Natural killer cell treated with Interleukin-12 subunit alpha and Interleukin-12 subunit beta and Interleukin-15 and Interleukin-18, amount 100 ng/mL, for 72 hours (primary cell): Measurements from ENCODE around the gene SH3GL2. TPM values are rescaled to one million over a fixed set of nuclear protein-coding genes. Genes with fewer than 3 reads are reported as not detected.

ENCODE experiments used
- ATAC-seq, 2 donors: fragments of 150-1000 bp; cut with Tn5 transposase in 1 of 2; sonication (Bioruptor Pico), chemical (Tn5 transposase) in 1 of 2; 2 replicates each; pipeline ENCODE4 v1.10.0; 2021
- DNase-seq: peaks from one replicate; pipeline ENCODE4 v3.0.0; 2022; ENCODE audit warnings: low spot score
- H3K27ac Mint-ChIP-seq, 2 donors: 1 replicate in 1 of 2; 2 replicates in 1 of 2; pipeline ENCODE4 v1.8.0; 2022; ENCODE audit warnings: mixed read lengths in 2 of 2, mild to moderate bottlenecking in 1 of 2, moderate library complexity in 1 of 2
- H3K27me3 Mint-ChIP-seq, 2 donors: 1 replicate in 1 of 2; 2 replicates in 1 of 2; pipeline ENCODE4 v1.8.0; 2022; ENCODE audit warnings: mixed read lengths in 2 of 2
- H3K36me3 Mint-ChIP-seq: one replicate; pipeline ENCODE4 v1.8.0; 2022; ENCODE audit warnings: mixed read lengths
- H3K4me1 Mint-ChIP-seq, 2 donors: 1 replicate in 1 of 2; 2 replicates in 1 of 2; pipeline ENCODE4 v1.8.0; 2022; ENCODE audit warnings: low read depth in 2 of 2, mixed read lengths in 2 of 2, mild to moderate bottlenecking in 1 of 2
- H3K4me3 Mint-ChIP-seq: one replicate; pipeline ENCODE4 v1.8.0; 2022; ENCODE audit warnings: mixed read lengths
- H3K9me3 Mint-ChIP-seq: 2 replicates; pipeline ENCODE4 v1.8.0; 2022; ENCODE audit warnings: mixed read lengths
- total RNA-seq, 2 donors: library from RNA; stranded (reverse); gene quantifications; one replicate each; pipeline ENCODE4 v1.2.3, GENCODE V29; 2022

SH3GL2 gene
- total RNA-seq, 2 donors from 2014 or later = not detected

GRCh38 chr9:17653947-17654465 lies 75.1 kb downstream of the SH3GL2 start:
- peaks cover 5% of the 10 kb centered on the region for H3K9me3 Mint-ChIP-seq

GRCh38 chr9:17656889-17657288 lies 78.0 kb downstream of the SH3GL2 start:
- no peak overlapping the region for H3K27ac Mint-ChIP-seq
- ATAC-seq = no peak
- no peak for DNase-seq
- H3K36me3 Mint-ChIP-seq = no peaks in the 10 kb centered on the region
- no peak overlapping the region for H3K4me3 Mint-ChIP-seq
- peaks cover 5% of the 10 kb centered on the region for H3K9me3 Mint-ChIP-seq
- H3K27me3 Mint-ChIP-seq = no peaks in the 10 kb centered on the region
- H3K4me1 Mint-ChIP-seq = no peaks in the 10 kb centered on the region

More at GRCh38 chr9:17653947-17654465, 75.1 kb downstream of the SH3GL2 start:
- no peak overlapping the region for H3K27ac Mint-ChIP-seq
- no peaks in the 10 kb centered on the region for H3K4me1 Mint-ChIP-seq
- no peak for DNase-seq
- no peaks in the 10 kb centered on the region for H3K27me3 Mint-ChIP-seq
- H3K36me3 Mint-ChIP-seq = no peaks in the 10 kb centered on the region
- ATAC-seq = no peak
- no peak overlapping the region for H3K4me3 Mint-ChIP-seq

- no peaks in the 10 kb centered on the region for H3K27me3 Mint-ChIP-seq
- H3K9me3 Mint-ChIP-seq = no peaks in the 10 kb centered on the region
- no peak overlapping the region for H3K4me3 Mint-ChIP-seq
- H3K27ac Mint-ChIP-seq = no peak overlapping the region
- no peak for DNase-seq
- no peaks in the 10 kb centered on the region for H3K36me3 Mint-ChIP-seq
- no peak for ATAC-seq
- no peaks in the 10 kb centered on the region for H3K4me1 Mint-ChIP-seq
Measured at GRCh38 chr9:17658237-17658636, 79.4 kb downstream of the SH3GL2 start.

DNA sequence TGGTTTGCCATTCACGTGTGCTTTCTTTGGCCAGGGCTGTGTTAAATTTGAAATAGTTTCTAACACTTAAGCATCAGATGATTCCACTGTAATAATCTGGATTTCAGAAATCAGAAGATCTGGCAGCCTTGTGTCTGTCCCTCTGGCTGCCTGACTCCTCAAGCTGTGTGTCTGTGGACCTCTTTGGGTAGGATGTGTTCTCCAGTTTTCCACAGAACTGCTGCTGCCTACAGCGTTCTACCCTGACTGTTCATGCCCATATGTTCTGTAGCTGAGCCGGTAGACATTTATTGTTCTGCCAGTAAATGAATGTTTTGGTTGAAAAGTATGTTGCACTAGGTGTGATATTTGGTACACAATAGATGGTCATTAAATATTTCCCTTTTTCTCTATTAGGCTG lies 81.3 kb downstream of the SH3GL2 start:
- Mint-ChIP-seq H3K36me3 (no peaks in the 10 kb centered on the region), H3K4me1 (no peaks in the 10 kb centered on the region), H3K4me3 (no peak overlapping the region), H3K27me3 (no peaks in the 10 kb centered on the region), H3K27ac (no peak overlapping the region), H3K9me3 (peaks cover 3% of the 10 kb centered on the region)
- DNase-seq = no peak
- ATAC-seq = no peak

DNA sequence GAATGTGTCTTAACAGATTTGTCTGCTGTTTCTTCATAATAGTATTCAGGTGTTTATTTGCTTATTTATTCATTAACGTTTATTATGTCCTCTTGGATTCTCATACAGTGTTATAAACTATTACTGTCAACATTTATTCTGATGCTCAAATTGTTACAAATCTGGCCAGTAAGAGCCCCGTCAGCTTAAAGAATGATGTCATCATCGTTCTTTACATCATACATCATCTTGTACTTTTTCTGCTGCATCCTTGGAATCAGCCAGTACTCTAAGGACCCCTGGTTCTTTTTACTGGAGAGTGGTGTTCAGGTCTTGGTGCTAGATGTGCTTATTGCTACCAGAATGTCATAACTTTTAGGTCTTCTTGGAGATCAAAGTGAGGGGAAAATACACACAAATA lies 86.6 kb downstream of the SH3GL2 start:
- Mint-ChIP-seq H3K4me1 (no peaks in the 10 kb centered on the region), H3K4me3 (no peak overlapping the region), H3K9me3 (peaks cover 15% of the 10 kb centered on the region), H3K27ac (no peak overlapping the region), H3K36me3 (no peaks in the 10 kb centered on the region), H3K27me3 (no peaks in the 10 kb centered on the region)
- ATAC-seq (no peak), DNase-seq (no peak)

GRCh38 chr9:17669206-17669605 lies 90.3 kb downstream of the SH3GL2 start:
- ATAC-seq = no peak
- H3K27me3 Mint-ChIP-seq = no peaks in the 10 kb centered on the region
- H3K27ac Mint-ChIP-seq = no peak overlapping the region
- peaks cover 25% of the 10 kb centered on the region for H3K9me3 Mint-ChIP-seq
- no peak for DNase-seq
- H3K4me3 Mint-ChIP-seq = no peak overlapping the region
- peaks cover 6% of the 10 kb centered on the region for H3K36me3 Mint-ChIP-seq
- no peaks in the 10 kb centered on the region for H3K4me1 Mint-ChIP-seq

DNA sequence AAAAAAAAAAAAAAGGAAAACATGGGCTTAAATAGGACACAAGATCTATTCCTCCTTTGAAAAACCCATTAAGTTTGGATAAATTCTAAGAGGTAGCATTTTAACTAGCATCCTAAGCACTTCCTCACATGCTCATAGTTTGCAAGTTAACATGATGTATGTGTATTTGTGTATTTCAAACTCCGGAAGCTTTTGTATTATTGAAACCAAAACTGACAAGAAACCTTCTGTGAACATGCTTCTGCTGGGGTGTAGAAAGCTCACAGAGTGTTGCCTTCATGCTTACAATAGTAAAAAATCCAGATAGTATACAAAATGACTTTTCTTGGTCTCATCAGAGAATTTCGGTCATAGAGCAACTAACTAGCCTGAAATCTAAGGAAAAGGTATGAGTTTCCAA lies 103.8 kb downstream of the SH3GL2 start:
- no peaks in the 10 kb centered on the region for H3K4me1 Mint-ChIP-seq

DNA sequence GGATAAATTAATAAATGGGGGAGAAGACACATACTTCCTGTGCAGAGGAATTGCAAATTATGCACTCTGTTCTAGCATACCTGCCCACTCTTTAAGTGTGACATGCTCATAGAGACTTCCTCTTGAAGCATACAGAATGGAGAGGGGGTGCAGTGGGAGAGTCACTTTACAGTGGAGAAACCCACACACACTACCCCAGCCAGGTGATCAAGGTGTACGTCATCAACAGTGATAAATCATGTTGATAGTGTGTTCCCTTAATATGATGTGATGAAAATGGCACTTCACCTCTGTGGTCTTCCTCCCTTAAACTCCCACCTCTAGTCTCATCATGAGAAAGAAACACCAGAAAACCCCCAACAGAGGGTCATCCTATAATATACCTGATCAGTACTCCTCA lies 110.0 kb downstream of the SH3GL2 start:
- H3K9me3 Mint-ChIP-seq = peaks cover 4% of the 10 kb centered on the region
- ATAC-seq (no peak), DNase-seq (no peak)
- no peak overlapping the region for H3K4me3 Mint-ChIP-seq
- H3K4me1 Mint-ChIP-seq = no peaks in the 10 kb centered on the region
- H3K27ac Mint-ChIP-seq = no peak overlapping the region
- no peaks in the 10 kb centered on the region for H3K36me3 Mint-ChIP-seq
- H3K27me3 Mint-ChIP-seq = no peaks in the 10 kb centered on the region

More for the DNA sequence above, 103.8 kb downstream of the SH3GL2 start:
- Mint-ChIP-seq H3K9me3 (peaks cover 16% of the 10 kb centered on the region), H3K27me3 (no peaks in the 10 kb centered on the region), H3K36me3 (peaks cover 7% of the 10 kb centered on the region), H3K27ac (no peak overlapping the region), H3K4me3 (no peak overlapping the region)
- ATAC-seq (no peak), DNase-seq (no peak)

GRCh38 chr9:17694336-17694735 lies 115.5 kb downstream of the SH3GL2 start:
- H3K4me1 Mint-ChIP-seq = no peaks in the 10 kb centered on the region

DNA sequence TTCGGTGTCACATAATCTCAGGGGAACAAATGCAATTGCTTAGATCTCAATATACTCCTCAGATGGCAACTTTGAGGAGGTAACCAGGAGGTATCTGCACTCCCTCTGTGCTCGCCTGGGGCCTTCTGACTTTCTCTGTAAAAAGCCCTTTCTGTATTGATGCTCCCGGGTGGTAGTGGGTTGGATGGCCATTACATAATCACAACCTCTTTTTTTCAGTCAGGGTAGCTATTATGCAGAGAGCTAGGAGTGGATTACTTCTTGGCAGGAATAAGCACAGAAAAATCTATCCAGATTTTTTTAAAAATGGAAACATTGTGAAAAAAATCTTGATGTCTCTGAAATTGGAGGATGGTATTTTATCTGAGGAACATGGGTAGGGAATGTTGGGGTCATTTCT lies 116.6 kb downstream of the SH3GL2 start:
- peaks cover 13% of the 10 kb centered on the region for H3K9me3 Mint-ChIP-seq
- H3K27me3 Mint-ChIP-seq = no peaks in the 10 kb centered on the region
- H3K4me3 Mint-ChIP-seq = no peak overlapping the region
- H3K4me1 Mint-ChIP-seq = no peaks in the 10 kb centered on the region
- H3K36me3 Mint-ChIP-seq = no peaks in the 10 kb centered on the region
- ATAC-seq = no peak
- DNase-seq = no peak
- no peak overlapping the region for H3K27ac Mint-ChIP-seq

More at GRCh38 chr9:17694336-17694735, 115.5 kb downstream of the SH3GL2 start:
- H3K4me3 Mint-ChIP-seq = no peak overlapping the region
- H3K27ac Mint-ChIP-seq = no peak overlapping the region
- no peak for DNase-seq
- no peaks in the 10 kb centered on the region for H3K36me3 Mint-ChIP-seq
- no peak for ATAC-seq
- peaks cover 7% of the 10 kb centered on the region for H3K9me3 Mint-ChIP-seq
- no peaks in the 10 kb centered on the region for H3K27me3 Mint-ChIP-seq

DNA sequence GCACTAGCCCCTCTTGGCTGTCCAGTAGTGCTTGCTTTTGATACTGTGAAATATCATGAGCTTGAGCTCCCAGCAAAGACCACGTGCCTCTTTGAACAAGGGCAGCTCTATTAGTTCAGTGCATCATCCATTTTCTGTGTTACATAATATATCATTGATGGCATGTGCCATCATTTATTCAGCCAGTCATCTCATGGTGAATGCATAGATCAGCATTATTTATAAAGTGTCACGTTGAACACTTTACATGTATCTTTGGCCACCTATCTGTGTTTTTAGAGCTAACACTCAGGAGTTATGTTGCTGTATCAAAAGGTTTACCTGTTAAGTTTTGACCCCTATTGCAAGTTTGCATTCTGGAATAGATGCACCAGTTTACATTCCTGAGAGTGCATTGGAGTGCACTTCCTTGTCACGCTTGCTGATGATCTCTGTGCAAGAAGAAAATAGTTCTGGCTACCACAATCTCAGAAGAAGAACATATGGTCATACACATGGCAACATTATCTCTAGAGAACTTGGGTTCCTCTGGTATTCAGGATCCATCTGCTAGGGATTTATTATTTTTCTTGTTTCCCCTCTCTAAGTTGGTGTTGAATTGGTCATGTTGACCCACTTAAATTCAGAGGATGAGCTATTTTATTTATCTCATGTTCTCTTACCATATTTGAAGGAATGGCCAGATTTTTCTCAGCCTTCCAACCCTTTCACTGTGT lies 120.9 kb downstream of the SH3GL2 start:
- Mint-ChIP-seq H3K27ac (no peak overlapping the region), H3K27me3 (no peaks in the 10 kb centered on the region), H3K36me3 (no peaks in the 10 kb centered on the region), H3K9me3 (peaks cover 17% of the 10 kb centered on the region), H3K4me3 (no peak overlapping the region), H3K4me1 (no peaks in the 10 kb centered on the region)
- DNase-seq (no peak), ATAC-seq (no peak)

GRCh38 chr9:17706347-17706746 lies 127.5 kb downstream of the SH3GL2 start:
- Mint-ChIP-seq H3K4me3 (no peak overlapping the region), H3K27ac (no peak overlapping the region), H3K36me3 (no peaks in the 10 kb centered on the region), H3K4me1 (no peaks in the 10 kb centered on the region), H3K27me3 (no peaks in the 10 kb centered on the region), H3K9me3 (peaks cover 5% of the 10 kb centered on the region)
- DNase-seq = no peak
- ATAC-seq = no peak

- Mint-ChIP-seq H3K36me3 (peaks cover 7% of the 10 kb centered on the region), H3K27me3 (no peaks in the 10 kb centered on the region), H3K4me3 (no peak overlapping the region), H3K4me1 (no peaks in the 10 kb centered on the region), H3K27ac (no peak overlapping the region), H3K9me3 (peaks cover 11% of the 10 kb centered on the region)
- DNase-seq (no peak), ATAC-seq (no peak)
Measured at GRCh38 chr9:17719053-17719452, 140.2 kb downstream of the SH3GL2 start.

DNA sequence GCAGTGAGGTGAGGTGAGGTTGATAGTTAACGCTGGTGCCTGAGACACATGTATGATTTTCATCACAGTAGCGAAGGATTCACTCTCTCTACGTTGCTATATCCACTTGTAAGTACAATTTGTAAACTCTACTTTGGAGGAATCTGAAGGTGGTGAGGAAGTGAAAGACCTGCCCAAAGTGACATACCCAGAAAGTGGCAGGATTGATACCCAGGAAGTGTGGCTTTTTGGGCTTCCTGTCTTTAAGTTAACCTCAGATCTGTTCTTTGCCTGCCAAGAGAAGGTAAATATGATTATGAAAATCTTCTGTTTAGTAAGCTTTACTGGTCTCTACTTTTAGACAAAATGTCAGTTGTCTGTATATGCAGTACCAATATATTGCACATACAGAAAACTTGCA lies 143.1 kb downstream of the SH3GL2 start:
- Mint-ChIP-seq H3K4me3 (no peak overlapping the region), H3K36me3 (peaks cover 16% of the 10 kb centered on the region), H3K27me3 (no peaks in the 10 kb centered on the region), H3K9me3 (peaks cover 19% of the 10 kb centered on the region), H3K27ac (no peak overlapping the region), H3K4me1 (no peaks in the 10 kb centered on the region)
- ATAC-seq (no peak), DNase-seq (no peak)

GRCh38 chr9:17723656-17724055 lies 144.8 kb downstream of the SH3GL2 start:
- Mint-ChIP-seq H3K4me3 (no peak overlapping the region), H3K4me1 (no peaks in the 10 kb centered on the region), H3K9me3 (peaks cover 19% of the 10 kb centered on the region), H3K27me3 (no peaks in the 10 kb centered on the region), H3K27ac (no peak overlapping the region), H3K36me3 (peaks cover 16% of the 10 kb centered on the region)
- ATAC-seq (no peak), DNase-seq (no peak)
